ENCODE measurements around the gene GCA. TPM values are rescaled to one million over a fixed set of nuclear protein-coding genes. Genes with fewer than 3 reads are reported as not detected.

The GCA gene
- total and polyA plus RNA-seq, 2 of the 13 experiments (the other 11 are each of a cell fraction or from before 2014, with no cell fraction given) = 42.0 to 48.3 TPM

GRCh38 chr2:162369551-162369950, 25.6 kb downstream of the GCA start (continued):
- TF ChIP-seq DR1 (CRISPR knock-in tag; IDR thresholded peaks at IDR 0.05) (no peak), ZSCAN30 (CRISPR knock-in tag; IDR thresholded peaks at IDR 0.05) (no peak), ZNF646 (CRISPR knock-in tag; IDR thresholded peaks at IDR 0.05) (no peak), MYC (CRISPR knock-in tag; IDR thresholded peaks at IDR 0.05; ENCODE audit: borderline replicate concordance) (no peak)

- Histone ChIP-seq H3K4me3 (replicated peaks in 1 of 3; ENCODE audit: insufficient read depth in 1 of 3, low read depth in 2 of 3, low read length in 3 of 3) (no peak overlapping the region), H3K27ac (ENCODE audit: extremely low read length, insufficient read depth, low read length) (no peak overlapping the region), H3K9me3 (ENCODE audit: low read length) (no peaks in the 10 kb centered on the region), H3K27me3 (ENCODE audit: control insufficient read depth in 1 of 2, insufficient read depth in 2 of 2, low read length in 2 of 2) (no peaks in the 10 kb centered on the region), H3K4me1 (ENCODE audit: insufficient read depth, low read length) (no peaks in the 10 kb centered on the region), H3K36me3 (replicated peaks in 1 of 2; ENCODE audit: control insufficient read depth in 1 of 2, insufficient read depth in 2 of 2, low read length in 2 of 2) (no peaks in the 10 kb centered on the region), H2AFZ (ENCODE audit: low read length) (no peak overlapping the region), H4K20me1 (ENCODE audit: insufficient read depth, low read length) (no peaks in the 10 kb centered on the region), H3K4me2 (ENCODE audit: low read depth, low read length) (no peak overlapping the region), H3K79me2 (ENCODE audit: insufficient read depth, low read length) (no peaks in the 10 kb centered on the region), H3K9ac (ENCODE audit: insufficient read depth, low read depth, low read length) (no peak overlapping the region)
- no TSS peak for BruUV-seq (replicated peaks)
- 26% methylated on average over 3 of the region's 3 CpGs for WGBS (ENCODE audit: low lambda C conversion rate)
- DNase-seq (ENCODE audit: low spot score) = no peak
- intact Hi-C loops (cut with micrococcal nuclease; ENCODE audit: unreplicated experiment) = no loop called here
- ChIA-PET POLR2A (no interaction called here), CTCF (ENCODE audit: low intra/inter-chr PET ratio, low total read pairs) (no interaction called here)
- in situ Hi-C loops (cut with HindIII; ENCODE audit: extremely low pct_ligation_motif_present, low pct_unique_long_range_greater_than_20kb) = no loop called here
- no peak for ATAC-seq
- FAIRE-seq = no peak
- TF ChIP-seq ZBTB44 (CRISPR knock-in tag; IDR thresholded peaks at IDR 0.05) (no peak), ARID3A (IDR thresholded peaks at IDR 0.05; ENCODE audit: low read depth, low read length) (no peak), ZNF513 (CRISPR knock-in tag; conservative IDR thresholded peaks at IDR 0.05) (no peak), ZNF605 (CRISPR knock-in tag; IDR thresholded peaks at IDR 0.05) (no peak), KAT2B (IDR thresholded peaks at IDR 0.05; ENCODE audit: borderline replicate concordance, low read depth, low read length) (no peak)
Observed at GRCh38 chr2:162370931-162371330, 27.0 kb downstream of the GCA start.
